Measurements from ENCODE around the gene ZNF354B.
"Not testable (repeated sequence)": the region's sequence is repeated elsewhere in the genome, so short reads cannot be mapped to it uniquely, and the experiment has no call there.

The ZNF354B gene

GRCh38 chr5:178859625-178860521, at the start of gene ZNF354B:
ZNF354B (plus strand) TSS chr5:178859953; CDS start chr5:178861048, 1,095 bp downstream.
- peak; percentile 86 for DNase-seq

- DNase-seq = no peak
Measured at GRCh38 chr5:178817506-178817905, 42.2 kb upstream of the ZNF354B start.

DNA sequence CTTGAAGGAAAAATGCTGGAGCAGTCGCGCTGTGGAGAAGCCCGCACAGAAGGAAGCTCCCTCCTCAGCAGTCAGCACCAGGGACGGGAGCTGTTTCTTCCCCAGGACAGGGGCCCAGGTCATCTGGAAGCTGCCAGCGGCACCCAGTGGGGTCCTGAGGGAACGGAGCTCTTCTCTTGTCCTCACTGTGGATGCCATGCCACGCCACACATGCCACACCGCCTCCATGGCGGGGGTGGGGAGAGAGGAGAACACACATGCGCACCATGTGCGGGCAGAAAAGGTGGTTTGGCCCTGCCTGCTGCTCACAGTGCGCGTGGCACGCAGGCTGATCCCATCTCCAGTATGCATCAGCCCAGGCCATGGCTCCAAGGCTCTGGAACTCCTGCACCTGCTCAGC, 41.7 kb upstream of the ZNF354B start:
- DNase-seq = no peak

GRCh38 chr5:178820001-178820400, 39.8 kb upstream of the ZNF354B start:
- DNase-seq = no peak

DNA sequence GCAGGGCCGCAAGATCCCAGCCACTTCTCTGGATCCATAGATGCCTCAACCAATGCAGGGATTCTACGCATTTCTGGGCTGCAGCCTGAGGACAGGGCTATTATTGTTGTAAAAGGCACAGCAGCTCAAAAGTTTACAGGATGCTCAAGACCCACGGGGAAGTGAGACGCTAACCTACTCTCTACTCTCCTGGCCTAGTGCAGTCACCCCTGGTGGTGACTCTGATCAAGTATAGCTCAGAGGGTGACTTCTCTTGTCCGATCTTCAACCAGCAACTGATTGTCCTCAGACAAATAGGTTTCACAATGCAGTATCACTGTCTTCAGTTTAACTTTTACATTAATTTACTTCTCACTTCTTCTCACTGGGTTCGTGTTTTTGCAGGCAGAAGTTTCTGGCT, 34.3 kb upstream of the ZNF354B start:
- no peak for DNase-seq

GRCh38 chr5:178826216-178826615, 33.5 kb upstream of the ZNF354B start:
- DNase-seq = no peak

DNA sequence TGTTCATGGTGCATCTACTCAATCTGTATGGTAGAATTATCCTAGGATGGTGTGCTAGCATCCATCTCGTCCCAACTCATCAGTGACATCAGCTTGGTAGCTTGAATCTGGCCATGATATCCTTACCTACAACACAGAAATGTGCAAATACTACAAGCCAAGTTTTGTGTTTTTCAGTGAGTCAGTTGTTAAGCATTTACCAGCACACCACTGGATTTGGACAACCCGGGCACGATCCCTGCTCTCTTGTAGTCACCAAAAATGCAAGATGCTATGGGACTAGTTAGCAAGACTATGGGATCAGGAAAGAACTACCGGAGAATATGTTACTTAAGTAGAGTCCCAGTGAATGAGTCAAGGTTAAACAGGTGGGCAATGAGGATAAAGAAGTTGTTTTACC, 32.1 kb upstream of the ZNF354B start:
- DNase-seq = no peak

GRCh38 chr5:178831049-178831448, 28.7 kb upstream of the ZNF354B start:
- DNase-seq = no peak

DNA sequence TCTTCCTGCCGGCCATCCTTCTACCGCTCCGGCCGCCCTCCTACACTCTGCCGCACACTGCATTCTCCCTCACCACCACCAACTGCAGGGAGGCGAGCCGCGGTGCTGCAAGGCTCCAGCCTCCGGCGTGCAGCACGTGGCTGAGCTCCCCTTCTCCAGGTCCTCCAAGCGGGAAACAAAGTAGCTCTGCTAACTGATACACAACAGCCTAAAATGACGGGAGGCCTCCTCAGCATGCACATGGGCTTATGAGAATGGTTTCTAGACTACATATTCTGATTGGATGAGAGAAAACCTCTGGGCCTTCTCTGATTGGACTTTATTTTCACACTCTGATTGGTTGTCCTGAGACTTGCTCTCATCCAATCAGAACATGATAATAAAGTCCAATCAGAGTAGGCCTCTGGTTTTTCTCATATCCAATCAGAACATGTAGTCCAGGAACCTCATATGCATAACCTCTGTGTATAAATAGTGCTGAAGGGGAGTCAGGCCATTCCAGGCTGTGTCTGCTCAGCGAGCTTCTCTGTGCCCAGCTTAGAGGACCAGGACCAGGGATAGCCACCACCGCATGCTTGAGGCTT, 27.0 kb upstream of the ZNF354B start:
- no peak for DNase-seq

GRCh38 chr5:178836628-178837027, 23.1 kb upstream of the ZNF354B start:
- no peak for DNase-seq

GRCh38 chr5:178838695-178839318, 20.9 kb upstream of the ZNF354B start:
- DNase-seq = not testable (repeated sequence)

GRCh38 chr5:178839319-178839704, 20.4 kb upstream of the ZNF354B start:
- peak; percentile 31 for DNase-seq

GRCh38 chr5:178840399-178840798, 19.4 kb upstream of the ZNF354B start:
- not testable (repeated sequence) for DNase-seq

DNA sequence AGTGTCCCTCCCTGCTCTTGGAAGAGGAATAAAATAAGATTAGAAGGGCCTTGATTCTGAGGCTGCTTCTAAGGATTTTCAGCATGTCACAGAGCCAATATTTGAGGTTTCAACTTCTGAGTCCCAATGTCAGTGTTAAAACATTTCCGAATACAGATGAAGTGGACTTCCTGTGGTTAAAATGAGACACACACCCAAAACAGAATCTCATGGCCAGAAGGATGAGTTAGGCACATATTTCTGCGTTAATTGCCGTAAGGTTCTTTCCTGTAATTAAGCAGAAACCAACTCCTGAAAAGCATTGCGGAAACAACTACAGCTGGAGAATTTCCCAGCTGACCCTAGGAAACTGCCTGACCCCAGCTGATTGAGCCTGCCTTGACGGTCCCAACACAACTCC, 10.4 kb upstream of the ZNF354B start:
- no peak for DNase-seq

- DNase-seq = no peak
Measured at GRCh38 chr5:178851951-178852350, 7.8 kb upstream of the ZNF354B start.

GRCh38 chr5:178854284-178854683, 5.5 kb upstream of the ZNF354B start:
- DNase-seq = no peak

- not testable (repeated sequence) for DNase-seq
Measured at GRCh38 chr5:178860615-178861014, 862 bp downstream of the ZNF354B start.

GRCh38 chr5:178861627-178862026, 1.9 kb downstream of the ZNF354B start:
- DNase-seq = no peak

GRCh38 chr5:178866946-178867345, 7.2 kb downstream of the ZNF354B start:
- DNase-seq = no peak

- DNase-seq = no peak
Measured at GRCh38 chr5:178869577-178869976, 9.8 kb downstream of the ZNF354B start.

- no peak for DNase-seq
Measured at GRCh38 chr5:178870411-178870810, 10.7 kb downstream of the ZNF354B start.

DNA sequence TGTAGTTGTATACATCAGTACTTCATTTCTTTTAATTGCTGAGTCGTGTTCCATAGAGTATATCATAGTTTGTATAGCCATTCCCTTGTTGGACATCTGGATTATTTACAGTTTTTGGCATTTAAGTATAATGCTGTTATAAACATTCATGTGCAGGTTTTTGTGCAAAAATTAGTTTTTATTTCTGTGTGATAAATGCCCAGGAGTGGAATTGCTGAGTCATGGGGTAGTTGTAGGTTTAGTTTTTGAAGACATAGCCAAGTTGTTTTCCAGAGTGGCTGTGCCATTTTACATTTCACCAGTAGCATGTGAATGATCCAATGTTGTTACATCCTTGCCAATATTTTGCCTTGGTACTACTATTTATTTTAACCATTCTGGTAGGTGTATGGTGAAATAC, 12.5 kb downstream of the ZNF354B start:
- no peak for DNase-seq

DNA sequence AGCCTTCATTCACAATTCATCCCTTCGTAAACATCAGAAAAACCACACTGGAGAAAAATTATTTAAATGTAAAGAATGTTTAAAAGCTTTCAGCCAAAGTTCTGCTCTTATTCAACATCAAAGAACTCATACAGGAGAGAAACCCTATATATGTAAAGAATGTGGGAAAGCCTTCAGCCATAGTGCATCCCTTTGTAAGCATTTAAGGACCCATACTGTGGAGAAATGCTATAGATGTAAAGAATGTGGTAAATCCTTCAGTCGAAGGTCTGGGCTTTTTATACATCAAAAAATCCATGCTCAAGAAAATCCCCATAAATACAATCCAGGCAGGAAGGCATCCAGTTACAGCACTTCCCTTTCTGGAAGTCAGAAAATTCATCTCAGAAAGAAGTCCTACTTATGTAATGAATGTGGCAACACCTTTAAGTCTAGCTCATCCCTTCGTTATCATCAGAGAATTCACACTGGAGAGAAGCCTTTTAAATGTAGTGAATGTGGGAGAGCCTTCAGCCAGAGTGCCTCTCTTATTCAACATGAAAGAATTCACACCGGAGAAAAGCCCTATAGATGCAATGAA, 23.5 kb downstream of the ZNF354B start:
- DNase-seq = not testable (repeated sequence)
